ENCODE results near the gene CBX2.

DNA sequence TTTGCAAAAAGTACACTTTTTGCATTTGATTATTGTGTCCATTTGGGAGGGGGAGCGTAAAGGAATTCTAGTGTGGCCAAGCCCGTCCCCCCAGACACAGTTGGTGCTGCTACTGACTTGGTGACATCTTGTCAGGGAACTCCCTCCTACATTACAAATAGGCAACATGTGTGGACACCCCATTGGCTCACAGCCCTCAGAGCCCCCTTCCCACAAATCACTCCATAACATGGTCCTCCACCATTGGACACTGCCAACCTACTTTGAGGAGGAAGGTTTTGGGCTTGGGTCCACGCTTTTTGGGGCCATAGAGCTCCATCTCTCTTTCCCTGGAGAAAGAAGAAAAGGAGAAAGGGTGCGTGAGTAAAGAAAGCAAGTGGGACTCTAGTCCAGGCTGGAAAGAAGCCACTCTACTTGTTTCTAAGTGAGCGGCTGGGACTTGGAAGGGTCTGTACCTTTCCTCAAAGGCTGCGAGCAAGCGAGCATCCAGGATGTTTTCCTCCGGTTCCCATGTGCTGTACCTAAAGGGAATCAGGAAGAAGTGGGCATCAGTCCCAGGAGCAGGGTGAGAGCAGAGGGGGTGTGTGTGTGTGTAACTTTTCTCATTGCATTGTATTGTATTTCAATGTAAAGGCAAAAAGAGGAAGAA lies 18.0 kb downstream of the CBX2 start:
- TF ChIP-seq EZH2 (IDR thresholded peaks at IDR 0.05) = peak; percentile 26
- TF ChIP-seq EZH2phosphoT487 (IDR thresholded peaks at IDR 0.05) = no peak
